H9 (cell line): ENCODE data around the gene ERC1. TPM values are rescaled to one million over a fixed set of nuclear protein-coding genes. Genes with fewer than 3 reads are reported as not detected.

ENCODE experiments used
- DNase-seq: peaks from one replicate; pipeline ENCODE4 v3.0.0-alpha.2; 2017
- H2AFZ ChIP-seq: one replicate; pipeline ENCODE4 v1.6.1; 2013; ENCODE audit warnings: mild to moderate bottlenecking, low read length, control low read depth, moderate library complexity
- H2AK5ac ChIP-seq: 2 replicates; pipeline ENCODE4 v1.6.1; 2013; ENCODE audit warnings: low read length, control low read depth, mixed read lengths; ENCODE audit not compliant: insufficient read length
- H2BK120ac ChIP-seq: one replicate; pipeline ENCODE4 v1.6.1; 2013; ENCODE audit warnings: low read depth, mild to moderate bottlenecking, low read length, control low read depth, inconsistent platforms; ENCODE audit not compliant: poor library complexity, severe bottlenecking
- H2BK12ac ChIP-seq: 2 replicates; pipeline ENCODE4 v1.6.1; 2013; ENCODE audit warnings: low read length, control low read depth, mixed read lengths, low read depth; ENCODE audit not compliant: insufficient read length
- H2BK15ac ChIP-seq: 2 replicates; pipeline ENCODE4 v1.6.1; 2013; ENCODE audit warnings: low read depth, low read length, control low read depth
- H2BK20ac ChIP-seq: one replicate; pipeline ENCODE4 v1.6.1; 2013; ENCODE audit warnings: low read depth, mild to moderate bottlenecking, low read length, control low read depth, inconsistent platforms; ENCODE audit not compliant: poor library complexity, severe bottlenecking
- H2BK5ac ChIP-seq: 2 replicates; pipeline ENCODE4 v1.6.1; 2013; ENCODE audit warnings: low read length, control low read depth, mixed read lengths; ENCODE audit not compliant: insufficient read length
- H3K14ac ChIP-seq: 2 replicates; pipeline ENCODE4 v1.6.1; 2013; ENCODE audit warnings: low read length, control low read depth; ENCODE audit not compliant: insufficient read depth
- H3K18ac ChIP-seq: 2 replicates; pipeline ENCODE4 v1.6.1; 2013; ENCODE audit warnings: low read depth, mild to moderate bottlenecking, mixed read lengths, low read length, control low read depth; ENCODE audit not compliant: insufficient read length
- H3K23ac ChIP-seq: 2 replicates; pipeline ENCODE4 v1.6.1; 2013; ENCODE audit warnings: low read length, control low read depth, mixed read lengths, low read depth; ENCODE audit not compliant: insufficient read length
- H3K23me2 ChIP-seq: 2 replicates; pipeline ENCODE4 v1.6.1; 2013; ENCODE audit warnings: low read depth, mild to moderate bottlenecking, mixed read lengths, low read length, control low read depth; ENCODE audit not compliant: insufficient read length, poor library complexity, severe bottlenecking
- H3K27ac ChIP-seq: 2 replicates; pipeline ENCODE4 v1.5.1; 2013; ENCODE audit warnings: low read length, control low read depth, mixed read lengths, low read depth; ENCODE audit not compliant: insufficient read length
- H3K27me3 ChIP-seq: 2 replicates; pipeline ENCODE4 v1.6.1; 2013; ENCODE audit warnings: low read length, control low read depth, inconsistent platforms; ENCODE audit not compliant: insufficient read depth
- H3K4ac ChIP-seq: 2 replicates; pipeline ENCODE4 v1.6.1; 2013; ENCODE audit warnings: low read depth, mild to moderate bottlenecking, control low read depth, inconsistent platforms, low read length, moderate library complexity
- H3K4me1 ChIP-seq: 2 replicates; pipeline ENCODE4 v1.6.1; 2013; ENCODE audit warnings: low read length, control low read depth, inconsistent platforms; ENCODE audit not compliant: insufficient read depth
- H3K4me2 ChIP-seq: 2 replicates; pipeline ENCODE4 v1.6.1; 2013; ENCODE audit warnings: low read length, control low read depth, mixed read lengths; ENCODE audit not compliant: insufficient read length, insufficient read depth
- H3K56ac ChIP-seq: 2 replicates; pipeline ENCODE4 v1.6.1; 2013; ENCODE audit warnings: low read depth, mild to moderate bottlenecking, mixed read lengths, low read length, control low read depth; ENCODE audit not compliant: insufficient read length
- H3K79me1 ChIP-seq: 2 replicates; pipeline ENCODE4 v1.6.1; 2013; ENCODE audit warnings: low read depth, mild to moderate bottlenecking, moderate library complexity, low read length, control low read depth, inconsistent platforms; ENCODE audit not compliant: insufficient read depth, poor library complexity, severe bottlenecking
- H3K79me2 ChIP-seq: 2 replicates; pipeline ENCODE4 v1.6.1; 2013; ENCODE audit warnings: low read length, control low read depth, inconsistent platforms; ENCODE audit not compliant: insufficient read depth
- H3K9ac ChIP-seq: 2 replicates; pipeline ENCODE4 v1.6.1; 2013; ENCODE audit warnings: low read length, control low read depth, mixed read lengths; ENCODE audit not compliant: insufficient read length; ENCODE audit errors: extremely low read depth
- H3K9me3 ChIP-seq: one replicate; pipeline ENCODE4 v1.6.1; 2013; ENCODE audit warnings: low read depth, low read length, inconsistent platforms; ENCODE audit not compliant: control insufficient read depth
- H3T11ph ChIP-seq: one replicate; pipeline ENCODE4 v1.6.1; 2013; ENCODE audit warnings: mild to moderate bottlenecking, low read length, control low read depth, inconsistent platforms
- H4K20me1 ChIP-seq: one replicate; pipeline ENCODE4 v1.6.1; 2013; ENCODE audit not compliant: control insufficient read depth, insufficient read length, insufficient read depth
- H4K5ac ChIP-seq: 2 replicates; pipeline ENCODE4 v1.6.1; 2013; ENCODE audit warnings: low read depth, mild to moderate bottlenecking, mixed read lengths, low read length, control low read depth; ENCODE audit not compliant: insufficient read length
- H4K8ac ChIP-seq: replicated peaks from 2 replicates; pipeline ENCODE4 v1.6.1; 2013; ENCODE audit warnings: low read length, control low read depth, mixed read lengths, low read depth; ENCODE audit not compliant: insufficient read length
- H4K91ac ChIP-seq: 2 replicates; pipeline ENCODE4 v1.6.1; 2013; ENCODE audit warnings: low read depth, mild to moderate bottlenecking, moderate library complexity, mixed read lengths, low read length, control low read depth; ENCODE audit not compliant: insufficient read length
- H3K27ac Mint-ChIP-seq, 3 experiments: 2 replicates in 2 of 3; 3 replicates in 1 of 3; pipeline ENCODE4 v1.8.0; 2020 to 2021; ENCODE audit warnings: mixed read lengths in 3 of 3, mild to moderate bottlenecking in 1 of 3, moderate library complexity in 1 of 3
- H3K27me3 Mint-ChIP-seq: 2 replicates; pipeline ENCODE4 v1.8.0; 2021; ENCODE audit warnings: low read depth, mild to moderate bottlenecking, moderate library complexity, mixed read lengths
- H3K36me3 Mint-ChIP-seq, 3 experiments: 2 replicates in 2 of 3; 3 replicates in 1 of 3; pipeline ENCODE4 v1.8.0; 2020 to 2021; ENCODE audit warnings: low read depth in 3 of 3, mixed read lengths in 3 of 3; ENCODE audit not compliant: insufficient read depth in 1 of 3
- H3K4me1 Mint-ChIP-seq, 2 experiments: 2 replicates each; pipeline ENCODE4 v1.8.0; 2020; ENCODE audit warnings: mixed read lengths in 2 of 2
- H3K4me3 Mint-ChIP-seq, 2 experiments: 2 replicates in 1 of 2; 3 replicates in 1 of 2; pipeline ENCODE4 v1.8.0; 2020 to 2021; ENCODE audit warnings: mild to moderate bottlenecking in 2 of 2, mixed read lengths in 2 of 2, moderate library complexity in 1 of 2
- H3K9me3 Mint-ChIP-seq, 2 experiments: 2 replicates in 1 of 2; 3 replicates in 1 of 2; pipeline ENCODE4 v1.8.0; 2020; ENCODE audit warnings: mild to moderate bottlenecking in 2 of 2, mixed read lengths in 2 of 2, moderate library complexity in 1 of 2
- CTCF ChIP-seq: fragments of 200-600 bp; sonication (generic); conservative IDR thresholded peaks from 3 replicates; pipeline ENCODE4 v1.8.0; 2021; ENCODE audit warnings: antibody characterized with exemption, mild to moderate bottlenecking
- WGBS: extraction: QIAGEN DNeasy Blood & Tissue Kit; methylation state at CpG from one replicate; pipeline ENCODE4 v1.1.7; 2013; ENCODE audit warnings: missing lambda C conversion rate, low lambda C conversion rate, mixed read lengths; ENCODE audit not compliant: insufficient read length; ENCODE audit errors: extremely low coverage; 5-methylcytosine and 5-hydroxymethylcytosine counted together
- total RNA-seq: library from RNA; stranded (reverse); gene quantifications from 2 replicates; pipeline ENCODE4 v1.2.1, GENCODE V29; 2021

The ERC1 gene
- total RNA-seq, 1 experiment from 2014 or later: 51.2 TPM

DNA sequence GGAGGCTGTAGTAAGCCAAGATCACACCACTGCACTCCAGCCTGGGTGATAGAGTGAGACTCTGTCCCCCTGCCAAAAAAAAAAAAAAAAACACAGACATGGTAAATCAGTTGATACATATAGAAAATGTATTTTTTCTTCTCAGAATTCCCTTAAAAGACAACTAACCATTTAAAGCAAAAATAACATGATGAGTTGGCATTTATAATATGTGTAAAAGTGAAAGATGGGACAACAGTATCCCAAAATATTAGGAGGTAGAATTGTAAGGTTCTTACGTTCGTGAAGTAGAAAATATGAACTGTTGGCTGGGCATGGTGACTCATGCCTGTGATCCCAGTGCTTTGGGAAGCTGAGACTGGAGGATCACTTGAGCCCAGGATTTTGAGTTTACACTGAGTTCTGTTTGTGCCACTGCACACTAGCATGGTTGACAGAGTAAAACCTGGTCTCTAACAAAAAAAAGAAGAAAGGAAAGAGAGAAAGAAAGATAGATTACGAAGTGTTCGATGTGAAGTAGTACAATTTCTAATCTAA lies 306.7 kb downstream of the ERC1 start:
- no peak for TF ChIP-seq CTCF
- Histone ChIP-seq H4K8ac (no peak overlapping the region), H3K4me1 (no peaks in the 10 kb centered on the region), H3K27me3 (no peaks in the 10 kb centered on the region), H3K79me2 (no peaks in the 10 kb centered on the region), H3K14ac (no peak overlapping the region), H3K56ac (no peak overlapping the region), H3K4me2 (no peak overlapping the region), H2BK20ac (no peak overlapping the region), H3T11ph (no peak overlapping the region), H3K9me3 (no peaks in the 10 kb centered on the region), H4K91ac (no peak overlapping the region), H3K9ac (no peak overlapping the region), H3K79me1 (no peaks in the 10 kb centered on the region), H4K20me1 (no peaks in the 10 kb centered on the region), H2BK15ac (no peak overlapping the region), H2BK120ac (no peak overlapping the region), H3K23ac (no peak overlapping the region), H3K23me2 (no peaks in the 10 kb centered on the region), H2AK5ac (no peak overlapping the region), H3K27ac (no peak overlapping the region), H2BK5ac (no peak overlapping the region), H3K4ac (no peak overlapping the region), H3K18ac (no peak overlapping the region), H4K5ac (no peak overlapping the region), H2AFZ (no peak overlapping the region), H2BK12ac (no peak overlapping the region)
- DNase-seq: no peak
- Mint-ChIP-seq H3K9me3 (peaks cover 3 to 5% of the 10 kb centered on the region in 2 experiments; a peak in 3 of 5 replicates), H3K4me3 (no peak overlapping the region), H3K36me3 (peaks cover 17 to 35% (median 26%) of the 10 kb centered on the region in 3 experiments), H3K27ac (no peak overlapping the region; a peak in 1 of 7 replicates), H3K27me3 (no peaks in the 10 kb centered on the region), H3K4me1 (peaks cover 2 to 6% of the 10 kb centered on the region in 2 experiments; a peak in 2 of 4 replicates)
- 100% methylated on average over 1 of the region's 4 CpGs for WGBS
